SK-N-SH treated with all-trans-retinoic acid at 6 μM for 48 hours (cell line): Measurements from ENCODE around the gene RASD1.

ENCODE experiments used
- ATAC-seq: fragments of 200-7000 bp; cut with Tn5 transposase; 3 replicates; pipeline ENCODE4 v1.9.1; 2020; ENCODE audit warnings: mild to moderate bottlenecking, moderate library complexity
- ARNTL ChIP-seq: fragments of 450-650 bp; formaldehyde crosslinking; IDR thresholded peaks from 2 replicates; pipeline ENCODE4 v1.5.0; 2020; ENCODE audit warnings: low read depth, mild to moderate bottlenecking, moderate library complexity, borderline replicate concordance
- BACH2 ChIP-seq: fragments of 250-450 bp; sonication (Bioruptor Pico); IDR thresholded peaks from 2 replicates; pipeline ENCODE4 v1.9.0; 2021; ENCODE audit warnings: mild to moderate bottlenecking, borderline replicate concordance
- CREB5 ChIP-seq: fragments of 250-450 bp; sonication (Bioruptor Pico); IDR thresholded peaks from 2 replicates; pipeline ENCODE4 v1.5.1; 2020; ENCODE audit warnings: low read depth, mild to moderate bottlenecking, moderate library complexity
- CSDC2 ChIP-seq: fragments of 250-450 bp; sonication (Bioruptor Pico); IDR thresholded peaks from 2 replicates; pipeline ENCODE4 v1.5.0; 2020; ENCODE audit warnings: mild to moderate bottlenecking, moderate library complexity
- CSRNP3 ChIP-seq: fragments of 250-450 bp; sonication (Bioruptor Pico); IDR thresholded peaks from 2 replicates; pipeline ENCODE4 v1.5.1; 2021; ENCODE audit warnings: mild to moderate bottlenecking, moderate library complexity
- ESRRG ChIP-seq: fragments of 250-450 bp; sonication (Bioruptor Pico); IDR thresholded peaks from 2 replicates; pipeline ENCODE4 v1.6.1; 2021; ENCODE audit warnings: mild to moderate bottlenecking
- GLIS3 ChIP-seq: fragments of 250-450 bp; sonication (Bioruptor Pico); IDR thresholded peaks from 2 replicates; pipeline ENCODE4 v1.5.0; 2020; ENCODE audit warnings: mild to moderate bottlenecking, moderate library complexity
- ISL1 ChIP-seq: fragments of 250-450 bp; sonication (Bioruptor Pico); IDR thresholded peaks from 2 replicates; pipeline ENCODE4 v2.1.2; 2022; ENCODE audit warnings: mild to moderate bottlenecking, moderate library complexity
- OSR1 ChIP-seq: fragments of 250-450 bp; sonication (Bioruptor Pico); IDR thresholded peaks from 2 replicates; pipeline ENCODE4 v1.8.0; 2022; ENCODE audit warnings: moderate library complexity, mild to moderate bottlenecking, inconsistent platforms
- PATZ1 ChIP-seq: fragments of 250-450 bp; sonication (Bioruptor Pico); IDR thresholded peaks from 2 replicates; pipeline ENCODE4 v1.8.0; 2020; ENCODE audit warnings: mild to moderate bottlenecking, moderate library complexity, borderline replicate concordance
- POU6F1 ChIP-seq: fragments of 250-450 bp; sonication (Bioruptor Pico); IDR thresholded peaks from 2 replicates; pipeline ENCODE4 v1.8.0; 2021; ENCODE audit warnings: low read depth, mild to moderate bottlenecking, moderate library complexity, borderline replicate concordance
- PPARA ChIP-seq: fragments of 250-450 bp; sonication (Bioruptor Pico); IDR thresholded peaks from 2 replicates; pipeline ENCODE4 v1.5.0; 2020; ENCODE audit warnings: mild to moderate bottlenecking, borderline replicate concordance
- RARB ChIP-seq: fragments of 250-450 bp; sonication (Bioruptor Pico); IDR thresholded peaks from 2 replicates; pipeline ENCODE4 v1.8.0; 2021; ENCODE audit warnings: mild to moderate bottlenecking, moderate library complexity
- SNAI2 ChIP-seq: fragments of 250-450 bp; sonication (Bioruptor Pico); IDR thresholded peaks from 2 replicates; pipeline ENCODE4 v1.5.0; 2020; ENCODE audit warnings: mild to moderate bottlenecking, moderate library complexity
- TCF4 ChIP-seq: fragments of 250-450 bp; sonication (Bioruptor Pico); IDR thresholded peaks from 2 replicates; pipeline ENCODE4 v1.8.0; 2021; ENCODE audit warnings: mild to moderate bottlenecking, moderate library complexity, borderline replicate concordance
- ZC3H10 ChIP-seq: fragments of 250-450 bp; sonication (Bioruptor Pico); IDR thresholded peaks from 2 replicates; pipeline ENCODE4 v1.5.1; 2021; ENCODE audit warnings: mild to moderate bottlenecking, moderate library complexity
- ZFP3 ChIP-seq: fragments of 250-450 bp; sonication (Bioruptor Pico); IDR thresholded peaks from 2 replicates; pipeline ENCODE4 v1.5.0; 2020; ENCODE audit warnings: mild to moderate bottlenecking, moderate library complexity
- ZFP30 ChIP-seq: fragments of 450-650 bp; formaldehyde crosslinking; IDR thresholded peaks from 2 replicates; pipeline ENCODE4 v1.5.0; 2022; ENCODE audit warnings: mild to moderate bottlenecking, moderate library complexity
- ZNF70 ChIP-seq: fragments of 450-650 bp; formaldehyde crosslinking; IDR thresholded peaks from 2 replicates; pipeline ENCODE4 v1.5.0; 2020; ENCODE audit warnings: mild to moderate bottlenecking, moderate library complexity
- ZNF8 ChIP-seq: fragments of 450-650 bp; formaldehyde crosslinking; IDR thresholded peaks from 2 replicates; pipeline ENCODE4 v1.5.0; 2020; ENCODE audit warnings: mild to moderate bottlenecking, moderate library complexity

RASD1 gene

GRCh38 chr17:17518014-17518413 is 21.8 kb upstream of the RASD1 start (continued):
- no peak for TF ChIP-seq PPARA (CRISPR knock-in tag)
- no peak for TF ChIP-seq ZFP3 (CRISPR knock-in tag)
- TF ChIP-seq ZNF70 (CRISPR knock-in tag), result no peak

GRCh38 chr17:17516941-17517720 is 20.9 kb upstream of the RASD1 start:
- no peak for ATAC-seq
- TF ChIP-seq ZFP3 (CRISPR knock-in tag) (no peak), PPARA (CRISPR knock-in tag) (no peak), GLIS3 (CRISPR knock-in tag) (no peak), ESRRG (CRISPR knock-in tag) (no peak)

- no peak for ATAC-seq
- TF ChIP-seq PPARA (CRISPR knock-in tag) (no peak), GLIS3 (CRISPR knock-in tag) (no peak), POU6F1 (CRISPR knock-in tag) (no peak), CSRNP3 (CRISPR knock-in tag) (no peak), SNAI2 (CRISPR knock-in tag) (no peak), ZC3H10 (CRISPR knock-in tag) (no peak), ZNF8 (no peak), ESRRG (CRISPR knock-in tag) (no peak), OSR1 (CRISPR knock-in tag) (no peak), CREB5 (CRISPR knock-in tag) (no peak), ARNTL (no peak), ISL1 (no peak), ZFP30 (CRISPR knock-in tag) (no peak), TCF4 (CRISPR knock-in tag) (no peak), ZFP3 (CRISPR knock-in tag) (no peak), BACH2 (CRISPR knock-in tag) (no peak)
These were observed 20.0 kb upstream of the RASD1 start for GRCh38 chr17:17515934-17516930.

GRCh38 chr17:17514993-17515933 is 19.1 kb upstream of the RASD1 start:
- no peak for ATAC-seq
- TF ChIP-seq ZFP3 (CRISPR knock-in tag), result no peak

- ATAC-seq, result no peak
- no peak for TF ChIP-seq PPARA (CRISPR knock-in tag)
- no peak for TF ChIP-seq ZNF8
- no peak for TF ChIP-seq CSDC2 (CRISPR knock-in tag)
- no peak for TF ChIP-seq PATZ1 (CRISPR knock-in tag)
- no peak for TF ChIP-seq ZFP3 (CRISPR knock-in tag)
- no peak for TF ChIP-seq ESRRG (CRISPR knock-in tag)
- TF ChIP-seq RARB (CRISPR knock-in tag), result no peak
- TF ChIP-seq ISL1, result no peak
- TF ChIP-seq CREB5 (CRISPR knock-in tag), result no peak
- TF ChIP-seq ZC3H10 (CRISPR knock-in tag), result no peak
- no peak for TF ChIP-seq POU6F1 (CRISPR knock-in tag)
These were observed 18.3 kb upstream of the RASD1 start for GRCh38 chr17:17514361-17514992.
